HuH-7 (cell line): Measurements from ENCODE around the gene EIF3D.
"Not testable (repeated sequence)": the region's sequence is repeated elsewhere in the genome, so short reads cannot be mapped to it uniquely, and the experiment has no call there.

ENCODE experiments used
- DNase-seq: peaks from one replicate; pipeline ENCODE4 v3.0.0; 2011; ENCODE audit warnings: low spot score

The EIF3D gene

DNA sequence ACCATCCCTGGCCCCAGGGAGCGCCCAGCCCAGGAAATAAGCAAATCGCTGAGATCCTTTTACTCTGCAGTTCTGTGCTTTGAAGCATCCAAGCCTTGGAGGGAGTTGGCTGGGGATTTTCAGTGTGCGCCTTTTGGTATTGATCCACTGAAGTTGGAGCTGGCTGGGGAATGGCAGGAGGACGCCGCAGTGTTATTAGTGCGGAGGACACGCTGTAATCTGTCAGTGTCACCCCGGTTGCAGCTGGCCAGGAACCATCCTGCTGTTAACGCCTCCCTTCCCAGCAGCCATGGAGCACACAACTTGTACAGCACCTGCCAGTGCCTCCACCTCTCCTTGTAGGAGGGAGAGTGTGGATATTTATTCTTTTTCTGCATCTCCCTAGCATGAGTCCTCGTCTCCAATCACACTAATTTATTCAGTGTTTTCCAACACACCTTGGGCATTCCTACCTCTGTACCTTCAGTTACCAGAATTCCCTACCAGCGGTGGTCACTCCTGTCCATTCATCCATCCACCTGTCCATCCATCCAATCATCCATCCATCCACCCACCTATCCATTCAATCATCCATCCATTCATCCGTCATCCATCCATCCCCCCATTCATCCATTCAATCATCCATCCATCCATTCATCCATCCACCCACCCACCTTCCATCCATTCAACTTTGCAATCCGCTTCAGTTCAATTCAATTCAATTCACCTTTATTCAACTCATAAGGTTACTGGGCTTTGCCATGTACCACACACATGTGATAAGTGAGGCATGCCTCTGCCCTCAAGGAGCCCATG, 21.9 kb upstream of the EIF3D start:
- DNase-seq: no peak

DNA sequence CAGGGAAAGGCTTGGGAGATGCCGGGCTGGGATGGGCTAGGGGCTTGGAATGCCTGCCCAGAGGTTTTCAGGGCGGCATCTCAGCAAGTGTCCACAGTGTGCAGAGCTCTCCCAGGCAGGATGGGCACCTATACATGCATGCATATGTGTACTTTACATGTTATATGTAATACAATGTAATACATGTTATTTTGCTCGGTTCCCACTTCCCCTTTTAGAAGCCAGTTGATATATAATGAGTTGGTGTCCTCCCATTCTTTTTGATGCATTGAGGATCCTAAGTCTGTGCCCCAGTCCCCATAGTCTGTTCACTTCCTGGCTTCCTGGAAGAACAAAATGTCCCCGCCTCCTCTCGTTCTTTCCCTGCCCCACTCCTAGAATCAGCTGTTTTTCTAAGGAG, 20.1 kb upstream of the EIF3D start:
- no peak for DNase-seq

DNA sequence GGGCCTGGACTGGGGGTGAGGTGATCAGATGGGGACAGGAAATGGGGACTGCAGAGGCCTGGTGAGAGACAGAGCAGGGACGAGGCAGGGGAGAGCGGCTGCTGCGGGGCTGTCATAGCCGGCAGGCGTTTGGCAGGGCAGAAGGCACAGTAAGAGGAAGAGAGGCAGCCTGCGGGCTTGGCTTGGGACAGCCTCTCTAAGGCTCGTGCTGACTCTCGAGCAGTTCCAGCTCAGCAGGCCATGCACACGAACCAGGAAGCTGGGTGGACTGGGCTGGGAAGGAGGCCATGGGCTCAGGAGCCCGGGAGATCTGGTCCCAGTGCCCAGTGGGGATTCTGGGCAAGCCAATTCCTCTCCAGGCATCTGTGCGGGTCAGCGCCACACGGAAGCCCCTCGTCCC, 19.6 kb upstream of the EIF3D start:
- DNase-seq: no peak

DNA sequence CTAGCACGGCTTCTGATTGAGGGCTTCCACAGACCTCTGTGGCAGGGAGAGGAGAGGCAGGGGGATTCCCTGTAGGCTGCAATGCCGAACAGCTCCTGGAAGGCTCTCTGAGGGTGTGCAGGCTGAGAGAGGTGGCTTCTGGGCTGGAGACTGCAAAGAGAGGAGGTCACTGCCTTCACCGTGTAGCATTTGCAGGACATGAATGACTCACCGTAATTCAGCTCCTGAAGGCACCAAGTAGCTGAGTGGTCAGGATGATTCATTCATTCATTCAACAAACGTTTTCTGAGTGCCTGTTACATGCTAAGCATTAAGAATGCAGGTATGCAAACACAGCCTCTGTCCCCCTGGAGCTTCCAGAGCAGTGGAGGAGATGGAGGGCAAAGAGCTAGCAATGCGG, 18.0 kb upstream of the EIF3D start:
- no peak for DNase-seq

DNA sequence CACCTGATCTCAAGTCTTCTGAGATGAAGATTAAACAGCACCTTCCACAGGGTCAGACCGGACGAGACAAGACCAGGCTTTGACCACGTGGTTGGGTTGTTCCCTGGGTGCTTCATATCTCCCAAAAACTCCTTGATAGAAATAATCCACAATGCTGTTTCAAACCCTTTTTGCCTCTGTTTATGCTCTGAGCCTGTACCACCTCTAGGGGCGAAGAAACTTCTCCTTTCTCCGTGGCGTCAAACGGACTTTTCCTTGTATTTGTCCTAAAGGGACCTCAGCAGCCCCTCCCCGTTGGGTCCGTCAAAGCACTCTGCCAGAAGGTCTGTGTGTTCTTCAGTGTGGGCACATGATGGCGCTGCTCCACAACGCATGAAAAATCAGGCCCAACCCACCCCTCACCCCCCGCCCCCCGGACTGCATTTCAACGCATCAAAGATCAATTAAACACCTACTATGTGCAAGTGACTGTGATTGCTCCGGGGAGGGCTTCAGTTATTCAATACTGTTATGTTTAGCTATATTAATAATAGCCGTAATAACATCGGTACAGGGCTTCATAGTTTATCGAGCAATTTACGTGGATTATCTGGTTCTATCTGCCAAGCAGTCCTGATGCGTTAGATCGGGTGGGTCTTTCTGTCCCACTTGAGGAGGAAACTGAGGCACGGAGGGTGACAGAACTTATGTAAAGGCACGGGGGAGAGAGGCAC, 17.3 kb upstream of the EIF3D start:
- DNase-seq: peak; percentile 69

- DNase-seq: no peak
Measured at GRCh38 chr22:36544107-36544620, 15.2 kb upstream of the EIF3D start.

DNA sequence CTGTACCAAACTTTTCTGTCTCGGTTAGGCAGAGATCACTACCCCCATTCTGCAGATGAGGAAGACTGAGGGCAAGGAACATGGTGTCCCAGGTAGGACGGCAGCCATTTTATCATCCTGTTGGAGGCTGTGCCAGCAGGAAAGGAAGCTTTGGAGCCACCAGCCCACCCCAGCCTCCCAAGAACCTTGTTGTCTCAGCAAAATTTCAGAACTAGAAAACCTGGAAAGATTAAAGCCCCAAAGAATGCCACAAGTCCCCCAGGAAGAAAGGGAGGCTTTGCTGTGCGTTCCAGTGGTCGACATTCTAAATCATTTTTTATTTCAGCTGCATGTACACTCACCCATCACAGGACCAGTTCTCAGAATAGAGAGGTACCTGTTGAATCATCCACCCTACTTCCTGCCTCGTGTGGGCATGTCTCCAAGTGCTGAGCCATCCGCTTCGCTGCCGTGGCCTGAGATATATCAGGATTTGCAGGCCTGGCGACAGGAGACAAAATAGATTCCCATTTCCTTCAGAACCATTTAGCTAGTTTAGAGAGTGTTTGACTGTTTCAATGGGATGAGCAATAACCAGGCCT, 13.0 kb upstream of the EIF3D start:
- no peak for DNase-seq

GRCh38 chr22:36540867-36541642, 12.1 kb upstream of the EIF3D start:
- DNase-seq: no peak

- no peak for DNase-seq
Measured at GRCh38 chr22:36538529-36538928, 9.6 kb upstream of the EIF3D start.

GRCh38 chr22:36536717-36537116, 7.8 kb upstream of the EIF3D start:
- no peak for DNase-seq

DNA sequence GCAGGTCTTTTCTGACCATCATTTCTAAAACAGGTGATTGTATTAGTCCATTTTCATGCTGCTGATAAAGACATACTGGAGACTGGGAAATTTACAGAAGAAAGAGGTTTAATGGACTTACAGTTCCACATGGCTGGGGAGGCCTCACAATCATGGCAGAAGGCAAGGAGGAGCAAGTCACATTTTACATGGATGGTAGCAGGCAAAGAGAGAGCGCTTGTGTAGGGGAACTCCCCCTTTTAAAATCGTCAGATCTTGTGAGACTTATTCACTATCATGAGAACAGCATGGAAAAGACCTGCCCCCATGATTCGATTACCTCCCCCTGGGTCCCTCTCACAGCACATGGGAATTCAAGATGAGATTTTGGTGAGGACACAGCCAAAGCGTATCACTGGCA, 4.4 kb upstream of the EIF3D start:
- DNase-seq: not testable (repeated sequence)

- DNase-seq: no peak
Measured at GRCh38 chr22:36532466-36532865, 3.5 kb upstream of the EIF3D start.

DNA sequence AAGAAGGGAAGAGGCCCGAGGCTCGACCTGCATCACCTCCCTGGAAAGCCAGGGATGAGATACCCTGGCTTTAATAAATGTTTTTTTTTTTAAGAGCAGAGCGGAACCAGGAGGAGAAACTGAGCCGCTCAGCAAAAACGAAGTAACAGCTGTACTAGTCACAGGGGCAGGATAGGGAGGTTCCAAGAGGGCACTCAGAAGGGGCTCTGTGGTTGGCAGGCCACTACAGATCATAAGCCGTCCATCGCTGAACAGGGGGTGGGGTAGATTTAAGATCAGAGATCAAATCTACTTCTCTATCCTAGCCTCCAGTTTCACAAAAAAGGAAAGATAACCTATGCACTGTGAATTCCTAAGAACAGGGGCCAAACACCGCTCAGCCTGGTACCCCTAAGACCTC, 625 bp downstream of the EIF3D start:
- DNase-seq: no peak

DNA sequence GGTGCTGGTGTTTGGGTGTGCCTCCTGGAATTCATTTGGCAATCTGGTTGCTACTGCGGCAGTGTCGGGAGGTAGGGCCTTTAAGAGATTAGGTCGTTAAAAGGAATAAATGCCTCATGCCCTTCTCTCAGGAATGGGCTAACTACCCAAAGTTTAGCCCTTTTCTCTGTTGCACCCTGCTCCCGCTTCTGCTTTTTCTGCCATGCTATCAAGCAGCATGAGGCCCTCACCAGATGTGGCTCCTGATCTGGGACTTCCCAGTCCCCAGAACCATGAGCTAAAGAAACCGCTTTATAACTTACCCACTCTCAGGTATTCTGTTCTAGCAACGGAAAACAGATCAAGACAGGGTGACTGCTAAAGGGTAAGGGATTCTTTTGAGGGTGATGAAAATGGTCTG, 6.3 kb downstream of the EIF3D start:
- no peak for DNase-seq

GRCh38 chr22:36520423-36520822, 8.5 kb downstream of the EIF3D start:
- DNase-seq: no peak

DNA sequence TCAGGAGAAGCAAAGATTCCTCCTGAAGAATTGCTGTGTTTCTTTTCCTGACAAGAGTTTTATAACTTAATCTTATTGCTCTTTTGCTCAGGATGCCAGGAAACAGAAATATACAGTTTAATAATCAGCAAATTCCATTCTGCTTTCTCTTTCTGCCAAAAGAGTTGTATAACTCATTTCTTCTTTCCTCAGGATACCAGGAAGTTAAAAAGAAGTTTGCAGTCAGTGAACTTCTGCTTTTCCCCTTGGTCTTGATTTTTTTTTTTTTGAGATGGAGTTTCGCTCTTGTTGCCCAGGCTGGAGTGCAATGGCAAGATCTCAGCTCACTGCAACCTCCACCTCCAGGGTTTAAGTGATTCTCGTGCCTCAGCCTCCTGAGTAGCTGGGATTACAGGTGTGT, 9.1 kb downstream of the EIF3D start:
- DNase-seq: not testable (repeated sequence)

- DNase-seq: no peak
Measured at GRCh38 chr22:36514766-36515165, 14.2 kb downstream of the EIF3D start.

DNA sequence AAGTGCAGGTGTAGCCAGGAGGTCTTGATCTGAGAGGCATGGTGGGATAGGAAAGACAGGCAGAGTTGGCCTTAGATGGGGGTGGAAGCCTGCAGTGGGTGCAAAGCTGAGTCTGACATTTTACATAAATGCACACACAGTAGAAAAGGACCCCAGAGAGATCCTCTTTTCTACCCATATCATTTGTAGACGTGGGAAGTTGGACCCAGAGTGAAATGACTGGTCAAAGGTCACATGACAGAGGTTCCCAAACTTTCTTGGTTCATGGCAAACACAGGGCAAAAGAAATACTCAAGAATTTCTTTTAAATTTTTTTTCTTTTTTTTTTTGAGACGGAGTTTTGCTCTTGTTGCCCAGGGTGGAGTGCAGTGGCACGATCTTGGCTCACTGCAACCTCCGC, 16.0 kb downstream of the EIF3D start:
- no peak for DNase-seq

- DNase-seq: no peak
Measured at GRCh38 chr22:36512333-36512732, 16.6 kb downstream of the EIF3D start.

DNA sequence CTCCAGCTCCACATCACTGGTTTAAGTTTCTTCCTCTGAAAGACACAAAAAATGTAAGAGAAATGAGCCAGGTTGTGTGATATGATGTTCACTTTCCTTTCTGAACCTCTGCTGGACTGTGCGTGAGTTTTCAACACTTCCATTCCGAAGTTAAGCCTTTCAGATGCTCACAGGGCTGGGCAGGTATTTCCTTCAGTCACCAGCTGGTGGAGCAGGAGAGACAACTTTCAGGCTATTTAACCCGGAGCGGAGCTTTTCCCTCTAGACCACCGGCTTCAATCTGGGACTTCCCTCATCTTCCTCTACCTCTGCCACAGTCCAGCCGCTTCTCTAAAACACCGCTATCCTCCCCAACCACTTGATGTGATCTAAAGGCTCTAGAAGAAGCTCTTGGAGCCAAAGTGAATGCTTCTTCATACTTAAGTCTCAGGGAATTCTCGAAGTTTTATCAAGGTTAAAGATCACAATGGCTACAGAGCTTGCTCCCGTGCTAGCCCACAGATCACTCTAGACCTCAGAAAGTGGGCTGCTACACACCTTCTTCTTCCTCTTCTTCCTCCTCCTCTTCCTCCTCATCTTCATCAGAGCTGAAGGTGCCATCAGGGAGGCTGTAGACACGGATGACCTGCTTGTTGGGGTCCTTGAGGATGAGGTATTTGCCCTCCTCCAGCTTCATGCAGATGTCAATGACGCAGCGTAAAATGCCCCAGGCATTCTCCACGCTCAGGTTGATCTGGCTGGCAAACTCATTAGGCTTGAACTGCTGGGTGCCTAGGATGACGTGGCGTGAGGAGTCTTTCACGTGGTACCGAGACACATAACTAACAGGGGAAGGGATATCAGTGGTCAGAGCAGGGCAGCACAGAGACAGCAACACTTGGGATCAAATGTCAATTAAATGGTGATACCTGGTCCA, 17.7 kb downstream of the EIF3D start:
- peak; percentile 72 for DNase-seq

DNA sequence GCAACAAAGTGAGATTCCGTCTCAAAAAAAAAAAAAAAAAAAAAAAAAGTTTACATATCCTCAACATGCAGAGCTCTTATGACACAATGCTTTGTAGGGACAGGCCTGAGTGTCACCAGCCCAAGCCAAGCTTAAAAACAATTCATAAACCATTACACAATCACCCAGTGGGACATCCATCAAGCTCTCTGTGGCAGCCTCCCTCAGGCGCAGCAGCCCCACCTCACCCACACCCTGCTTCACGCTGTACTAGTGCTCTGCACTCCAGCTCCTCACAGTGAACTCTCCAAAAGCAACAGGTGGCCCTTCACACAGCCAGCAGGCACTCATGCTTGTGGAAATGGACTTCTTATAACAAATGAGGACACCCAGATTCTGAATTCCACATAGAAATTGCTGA, 18.6 kb downstream of the EIF3D start:
- no peak for DNase-seq
